HG02885 (cell line): ENCODE results near the gene ATMIN.

Source experiments
- ATAC-seq: cut with Tn5 transposase; IDR thresholded peaks from one replicate; pipeline ENCODE4 v1.9.1; 2021; ENCODE audit warnings: mild to moderate bottlenecking; ENCODE audit not compliant: unreplicated experiment, poor library complexity

ATMIN gene

GRCh38 chr16:81004646-81005353 lies 30.8 kb upstream of the ATMIN start:
- ATAC-seq, result no peak

DNA sequence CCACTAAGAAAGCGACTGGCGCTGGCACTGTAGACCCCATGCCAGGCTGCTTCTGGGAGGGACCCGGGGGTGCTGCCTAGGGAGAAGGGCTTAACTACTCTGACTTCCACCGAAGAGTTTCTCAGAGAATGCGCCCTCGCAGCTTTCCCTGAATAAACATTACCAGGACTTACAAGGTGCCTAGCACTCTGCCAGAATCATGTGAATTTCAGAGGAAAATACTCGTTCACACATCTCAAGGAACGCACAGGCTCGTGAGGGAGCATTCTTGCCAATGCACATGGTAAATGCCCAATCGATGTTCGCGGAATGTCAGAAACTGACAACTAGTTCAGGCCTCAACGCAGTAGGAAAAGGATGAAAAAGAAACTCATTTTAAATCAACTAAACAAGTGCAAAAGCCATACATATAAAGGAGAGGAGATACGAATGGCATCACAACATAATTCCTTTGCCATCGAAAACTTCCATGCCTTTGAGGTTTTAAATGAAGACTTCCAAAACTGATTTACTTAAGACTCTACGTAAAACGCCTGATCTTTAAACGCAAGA lies 30.0 kb upstream of the ATMIN start:
- no peak for ATAC-seq

DNA sequence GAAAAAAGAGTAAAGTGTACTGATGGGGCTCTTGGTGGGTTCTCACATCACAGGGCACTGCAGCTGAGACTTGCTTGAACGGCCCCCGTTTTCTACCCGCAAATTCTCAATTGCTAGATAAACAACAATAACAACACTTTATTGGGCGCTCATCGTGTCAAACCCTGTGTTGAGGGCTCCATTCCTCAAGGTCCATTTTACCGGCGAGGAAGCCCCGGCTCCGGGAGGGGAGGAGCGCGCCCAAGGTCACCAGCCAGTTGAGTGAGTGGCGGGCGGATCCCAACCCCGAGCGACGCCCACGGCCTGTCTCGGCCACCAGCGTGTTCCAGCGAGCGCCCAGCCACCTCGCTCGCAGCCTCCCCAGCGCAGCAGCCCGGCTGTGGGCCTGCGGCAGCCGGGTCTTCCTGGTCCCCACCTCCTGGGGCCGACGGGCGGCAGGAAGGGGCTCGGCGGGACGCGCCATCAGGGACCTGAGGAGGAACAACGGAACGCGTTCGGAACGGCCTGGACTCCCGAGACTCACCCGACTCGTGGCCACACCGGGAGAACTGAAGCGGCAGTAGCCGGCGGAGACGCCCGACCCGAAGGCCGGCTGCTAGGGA lies 29.3 kb upstream of the ATMIN start:
- peak; percentile 25 for ATAC-seq

DNA sequence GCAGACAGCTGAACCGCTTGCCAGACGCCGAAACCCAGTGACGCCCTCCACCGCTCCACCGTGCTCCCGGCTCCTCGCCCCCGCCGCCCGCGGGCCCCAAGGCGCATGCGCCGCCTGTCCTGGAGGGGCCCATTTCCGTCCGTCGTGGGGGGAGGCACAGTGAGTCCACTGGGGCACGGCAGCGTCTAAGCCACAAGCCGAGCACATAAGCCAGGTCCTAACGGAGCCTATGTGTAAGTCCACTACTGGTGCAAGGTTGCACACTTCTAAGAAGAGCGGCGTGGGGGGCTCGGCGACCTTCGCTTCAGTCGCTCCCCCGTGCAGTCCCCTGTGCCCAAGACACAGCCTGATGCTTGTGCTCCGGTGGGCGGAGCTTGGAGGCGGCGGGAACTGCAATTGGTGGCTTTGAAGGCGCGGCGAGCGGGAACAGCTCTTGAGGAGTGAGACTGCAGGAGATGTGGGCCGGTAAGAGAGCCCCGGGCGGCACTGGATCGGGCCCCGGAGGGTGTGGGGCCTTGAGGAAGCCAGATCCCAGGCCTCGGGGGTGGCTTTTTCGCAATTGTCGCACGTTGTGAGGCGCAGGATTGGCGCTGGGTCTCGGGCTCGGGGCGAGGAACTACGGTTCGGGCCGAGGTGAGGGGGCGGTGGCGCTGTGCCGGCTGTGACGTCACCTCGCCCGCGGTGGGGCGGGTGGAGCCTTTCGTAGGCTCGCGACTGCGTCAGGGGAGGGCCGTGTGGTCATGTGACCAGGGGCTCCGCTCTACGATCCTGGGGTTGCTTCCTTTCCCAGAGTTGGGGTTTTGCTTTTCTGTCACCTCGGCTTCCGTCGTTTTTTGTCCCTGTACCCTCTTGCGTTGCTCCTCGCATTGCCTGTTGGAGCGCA lies 28.6 kb upstream of the ATMIN start, which contains the start of the genes CENPN and CMC2:
Gene CENPN (plus strand): TSS at position 402 of the 883 bp plus-strand sequence. CDS start 4,726 bp downstream, outside the sequence.
Gene CMC2 (minus strand): TSS at position 73 of the 883 bp plus-strand sequence. CDS start 9,491 bp downstream, outside the sequence.
- peak; percentile 84 for ATAC-seq

- ATAC-seq, result no peak
These were observed 27.2 kb upstream of the ATMIN start for GRCh38 chr16:81008505-81008789.

DNA sequence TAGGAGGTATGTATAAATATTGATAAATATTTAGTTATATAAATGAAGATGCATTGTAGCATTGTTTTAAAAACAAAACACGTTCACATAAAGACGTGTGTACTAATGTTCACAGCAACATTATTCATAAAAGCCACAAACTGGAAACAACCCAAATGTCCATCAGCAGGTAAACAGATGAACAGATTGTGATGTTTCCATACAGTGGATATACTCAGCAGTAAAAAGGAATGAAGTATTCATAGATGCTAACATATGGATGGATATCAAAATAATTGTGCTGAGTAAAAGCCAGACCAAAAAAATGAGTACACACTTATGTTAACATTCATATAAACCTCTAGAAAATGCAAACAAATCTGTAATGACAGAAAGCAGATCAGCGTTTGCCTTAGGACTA lies 22.7 kb upstream of the ATMIN start:
- ATAC-seq, result no peak

GRCh38 chr16:81014672-81015071 lies 21.0 kb upstream of the ATMIN start:
- ATAC-seq, result no peak

GRCh38 chr16:81018496-81018895 lies 17.1 kb upstream of the ATMIN start:
- no peak for ATAC-seq

DNA sequence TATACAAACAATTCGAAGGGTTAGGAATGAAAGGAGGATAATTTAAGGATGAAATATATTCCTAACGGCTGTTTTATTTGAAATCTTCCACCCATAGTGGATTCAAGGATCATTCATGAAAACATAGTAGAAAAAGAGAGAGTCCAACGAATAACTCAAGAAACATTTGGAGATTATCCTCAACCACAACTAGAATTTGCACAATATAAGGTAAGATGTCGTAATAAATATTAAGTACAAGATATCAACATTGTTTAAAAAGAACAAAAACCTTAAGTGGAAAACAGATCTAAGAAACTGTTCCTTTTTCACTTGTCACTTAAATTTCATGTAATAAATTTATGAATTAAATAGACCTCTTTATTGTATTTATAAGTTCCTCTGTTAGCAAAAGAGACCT lies 9.2 kb upstream of the ATMIN start:
- ATAC-seq, result no peak

GRCh38 chr16:81029930-81030604 lies 5.6 kb upstream of the ATMIN start:
- no peak for ATAC-seq

- peak; percentile 56 for ATAC-seq
These were observed 521 bp downstream of the ATMIN start for GRCh38 chr16:81035975-81036750.

DNA sequence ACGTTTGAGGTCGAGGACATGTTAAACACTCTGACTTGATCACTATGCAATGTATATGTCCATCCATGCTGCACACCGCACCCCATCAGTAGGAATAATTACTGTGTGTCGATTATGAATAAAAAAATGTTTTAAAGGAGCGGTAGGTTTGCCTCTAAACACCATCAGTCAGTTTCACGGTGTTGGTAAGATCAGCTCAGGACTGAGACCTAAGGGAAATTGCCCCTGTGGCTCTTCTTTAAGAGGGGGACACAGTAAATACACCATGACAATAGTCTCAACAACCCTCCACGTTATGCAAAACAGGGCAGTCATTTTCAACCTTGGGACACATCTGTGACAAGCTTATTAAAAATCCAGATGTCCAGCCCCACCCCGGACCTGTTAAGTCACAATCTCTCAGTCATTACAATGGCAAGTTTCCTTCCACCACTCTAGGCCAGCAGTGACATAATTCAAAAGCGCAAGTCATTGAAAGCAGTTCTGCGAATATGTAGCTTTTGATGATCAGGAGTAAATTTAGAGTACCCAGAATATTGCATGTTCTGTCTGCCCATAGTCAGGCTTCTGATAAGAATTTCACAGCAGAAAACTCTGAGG lies 1.2 kb downstream of the ATMIN start:
- ATAC-seq, result peak; percentile 0

- ATAC-seq, result no peak
These were observed 4.5 kb downstream of the ATMIN start for GRCh38 chr16:81040131-81040530.

DNA sequence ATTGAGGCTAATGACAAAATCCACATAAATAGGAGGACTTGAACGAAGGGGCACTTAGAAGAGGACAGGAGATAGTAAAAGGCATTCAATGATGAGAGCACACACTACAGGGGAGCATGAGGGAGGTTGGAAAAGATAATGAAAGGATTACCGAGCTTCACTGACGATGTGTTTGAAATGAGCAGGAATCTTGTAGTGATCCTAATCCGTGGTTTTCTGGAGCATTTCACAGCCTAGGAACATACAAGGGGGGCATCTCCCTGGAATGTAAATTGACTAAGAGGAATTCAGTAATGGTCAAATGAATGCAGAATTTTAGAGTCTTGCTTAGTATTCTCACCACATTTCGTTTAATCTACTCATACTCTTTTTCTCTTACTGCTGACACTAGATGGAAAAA lies 5.2 kb downstream of the ATMIN start:
- ATAC-seq, result no peak

DNA sequence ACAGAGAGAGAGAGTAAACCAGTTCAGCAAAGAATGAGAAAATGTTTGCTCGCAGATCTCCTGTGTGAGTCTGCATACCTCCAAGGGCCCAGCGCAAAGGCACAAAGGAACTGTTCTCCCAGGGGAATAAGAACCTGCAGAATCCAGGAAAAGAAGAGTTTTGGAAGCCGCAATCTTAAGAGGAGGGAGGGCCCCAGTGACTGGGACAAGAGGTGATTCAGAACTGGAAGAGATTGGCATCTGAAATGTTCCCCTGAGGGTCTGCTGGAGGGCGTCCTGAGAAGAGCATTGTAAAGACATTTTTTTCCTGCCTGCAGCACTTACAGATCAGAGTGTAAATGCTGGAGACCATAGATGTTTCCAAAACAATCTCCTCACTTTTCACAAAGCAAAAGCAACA lies 6.1 kb downstream of the ATMIN start:
- ATAC-seq, result no peak

DNA sequence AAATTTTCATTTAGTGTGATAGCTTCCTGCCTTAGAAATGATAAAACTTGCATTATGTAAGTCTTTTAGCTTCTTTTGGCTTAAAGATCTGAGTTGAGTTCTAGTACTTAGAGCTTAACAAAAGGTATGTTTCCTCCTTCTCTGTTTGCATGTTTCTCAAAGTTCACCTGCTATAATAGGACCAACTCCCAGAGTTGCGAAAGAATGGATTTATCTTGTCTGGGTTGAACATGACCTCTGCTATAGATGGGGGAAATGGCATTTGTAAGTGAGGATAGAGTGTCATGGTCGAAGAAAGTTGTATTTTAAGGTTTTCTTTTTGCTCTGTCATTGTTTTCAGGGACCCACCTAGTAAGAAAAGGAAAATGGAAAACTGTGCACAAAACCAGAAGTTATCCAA lies 7.2 kb downstream of the ATMIN start:
- ATAC-seq, result no peak

DNA sequence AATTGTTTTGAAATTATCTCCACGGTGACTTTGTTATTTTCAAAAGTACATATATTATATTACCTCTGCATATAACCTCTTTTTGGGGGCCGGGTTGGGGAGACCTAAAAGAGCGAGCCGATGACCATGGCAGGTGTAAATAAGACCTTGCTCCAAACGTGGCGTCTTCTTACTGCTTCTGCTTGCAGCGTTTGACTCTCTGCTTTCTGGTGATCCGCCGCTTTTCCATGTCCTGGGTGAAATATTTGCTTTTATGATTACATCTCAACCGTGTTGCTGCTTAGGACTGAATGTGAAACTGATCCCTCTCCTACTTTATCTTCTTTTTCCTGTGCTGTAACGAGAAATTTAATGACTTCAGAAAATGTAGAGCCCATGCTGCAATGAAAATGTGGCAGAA lies 18.1 kb downstream of the ATMIN start:
- no peak for ATAC-seq

GRCh38 chr16:81060576-81061306 lies 25.1 kb downstream of the ATMIN start:
- no peak for ATAC-seq

- ATAC-seq, result no peak
These were observed 25.6 kb downstream of the ATMIN start for GRCh38 chr16:81061307-81061640.
